ENCODE data around the gene HOXA4.

DNA sequence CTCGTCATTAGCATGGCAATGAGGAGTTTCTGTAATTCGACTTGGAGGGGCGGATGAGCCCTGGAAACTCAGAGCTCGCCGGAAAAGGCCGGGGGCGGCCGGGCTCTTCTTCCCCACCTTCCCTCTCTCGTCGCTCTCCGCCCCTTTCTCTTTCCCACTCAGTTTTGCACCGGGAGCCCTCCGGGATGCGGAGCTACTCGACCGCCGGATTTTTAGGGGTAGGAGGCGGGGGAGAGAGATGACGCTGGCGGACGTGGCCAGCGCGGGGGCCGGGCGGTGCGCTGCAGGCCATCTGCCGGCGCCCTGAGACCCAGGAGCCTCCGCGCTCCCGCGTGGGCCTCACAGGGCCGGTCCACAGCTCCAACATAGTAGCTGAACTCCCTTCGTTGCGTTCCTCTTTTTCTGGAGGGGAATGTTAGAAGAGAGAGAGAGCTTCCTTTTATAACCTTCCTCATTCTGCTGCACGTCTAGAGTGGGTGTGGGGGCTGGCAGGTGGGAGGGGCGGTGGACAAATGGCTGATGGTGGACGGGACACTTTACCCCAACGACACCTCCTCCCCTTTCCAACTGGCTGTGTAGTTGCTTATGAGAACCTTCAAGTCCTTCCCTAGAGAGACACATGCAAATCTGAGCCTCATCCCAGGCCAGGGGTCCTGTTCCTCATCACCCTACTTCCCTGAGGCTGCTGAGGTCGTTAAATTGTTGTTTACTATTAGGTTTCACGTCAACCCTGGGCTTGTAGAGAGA is 33.6 kb downstream of the HOXA4 start:
- no peak for TF ChIP-seq CTCF (conservative IDR thresholded peaks at IDR 0.05; ENCODE audit: low read length)
- no peak for TF ChIP-seq EZH2phosphoT487 (IDR thresholded peaks at IDR 0.05; ENCODE audit: borderline replicate concordance)

Data from Loucy (cell line).